Activated naive CD4-positive, alpha-beta T cell treated with anti-CD3 and anti-CD28 coated beads, Interleukin-2, amount 10 ng/mL, durations not matched to agents 7 days and 5 days (primary cell): ENCODE data around the gene ANAPC15.
A peak's percentile ranks its signal among the peaks of the same experiment; 100 is the strongest.

ENCODE experiments used
- CTCF ChIA-PET: fragments of 350-600 bp; sonication (Branson Sonifier 250); formaldehyde crosslinking; loops from one replicate; lab custom pipeline; 2021; ENCODE audit warnings: antibody characterized with exemption; lab: Charles Lee
- DNase-seq: peaks from one replicate; pipeline ENCODE4 v3.0.0-alpha.2; 2020
- H3K27ac Mint-ChIP-seq: one replicate; pipeline ENCODE4 v1.8.0; 2021; ENCODE audit warnings: mild to moderate bottlenecking, moderate library complexity, mixed read lengths
- H3K27me3 Mint-ChIP-seq: one replicate; pipeline ENCODE4 v1.8.0; 2021; ENCODE audit warnings: mild to moderate bottlenecking, mixed read lengths
- H3K36me3 Mint-ChIP-seq: one replicate; pipeline ENCODE4 v1.8.0; 2021; ENCODE audit warnings: mixed read lengths
- H3K4me1 Mint-ChIP-seq: one replicate; pipeline ENCODE4 v1.8.0; 2021; ENCODE audit warnings: mixed read lengths
- H3K4me3 Mint-ChIP-seq: one replicate; pipeline ENCODE4 v1.8.0; 2021; ENCODE audit warnings: mild to moderate bottlenecking, moderate library complexity, mixed read lengths
- H3K9me3 Mint-ChIP-seq: one replicate; pipeline ENCODE4 v1.8.0; 2021; ENCODE audit warnings: mixed read lengths

ANAPC15 gene

GRCh38 chr11:72116019-72116755 lies 3.7 kb upstream of the ANAPC15 start:
- DNase-seq, result no peak
- no peaks in the 10 kb centered on the region for H3K9me3 Mint-ChIP-seq
- H3K4me3 Mint-ChIP-seq, result no peak overlapping the region
- H3K27ac Mint-ChIP-seq, result no peak overlapping the region
- H3K4me1 Mint-ChIP-seq, result peaks cover 20% of the 10 kb centered on the region
- H3K36me3 Mint-ChIP-seq, result peaks cover 3% of the 10 kb centered on the region
- H3K27me3 Mint-ChIP-seq, result peaks cover 8% of the 10 kb centered on the region
- CTCF ChIA-PET, result interaction anchor here (0.6 to 1.2 kb wide), 4 partner anchors 24 to 91 kb away, joined by 3 to 7 read pairs (median 4); no protein-coding TSS in a partner anchor

GRCh38 chr11:72114570-72114969 lies 2.1 kb upstream of the ANAPC15 start:
- CTCF ChIA-PET, result interaction anchor here (0.9 kb wide), 1 partner anchor 30 kb away, joined by 4 read pairs; no protein-coding TSS in a partner anchor
- no peak overlapping the region for H3K27ac Mint-ChIP-seq
- H3K27me3 Mint-ChIP-seq, result peaks cover 4% of the 10 kb centered on the region

GRCh38 chr11:72112978-72113808 lies 698 bp upstream of the ANAPC15 start:
- Mint-ChIP-seq H3K4me1 (peaks cover 24% of the 10 kb centered on the region), H3K4me3 (peak overlapping the region; percentile 90), H3K27ac (peak overlapping the region; percentile 99), H3K36me3 (peaks cover 14% of the 10 kb centered on the region), H3K27me3 (peaks cover 4% of the 10 kb centered on the region), H3K9me3 (no peaks in the 10 kb centered on the region)
- CTCF ChIA-PET, result interaction anchor here (0.6 to 1.0 kb wide), 3 partner anchors 13 to 34 kb away, joined by 3 read pairs; no protein-coding TSS in a partner anchor
- no peak for DNase-seq

More at GRCh38 chr11:72114570-72114969, 2.1 kb upstream of the ANAPC15 start:
- Mint-ChIP-seq H3K4me3 (no peak overlapping the region), H3K36me3 (peaks cover 14% of the 10 kb centered on the region), H3K9me3 (no peaks in the 10 kb centered on the region), H3K4me1 (peaks cover 24% of the 10 kb centered on the region)
- DNase-seq, result no peak

GRCh38 chr11:72111300-72112142 lies 974 bp downstream of the ANAPC15 start:
- peaks cover 24% of the 10 kb centered on the region for H3K4me1 Mint-ChIP-seq
- no peaks in the 10 kb centered on the region for H3K27me3 Mint-ChIP-seq
- CTCF ChIA-PET, result interaction anchor here (1.0 to 1.2 kb wide), 3 partner anchors 32 to 86 kb away, joined by 3 read pairs; no protein-coding TSS in a partner anchor
- peak overlapping the region; percentile 99 for H3K27ac Mint-ChIP-seq
- peaks cover 23% of the 10 kb centered on the region for H3K36me3 Mint-ChIP-seq
- H3K9me3 Mint-ChIP-seq, result no peaks in the 10 kb centered on the region
- H3K4me3 Mint-ChIP-seq, result peak overlapping the region; percentile 90
- DNase-seq, result no peak

- peaks cover 40% of the 10 kb centered on the region for H3K36me3 Mint-ChIP-seq
- CTCF ChIA-PET, result interaction anchor here (0.7 kb wide), 1 partner anchor 39 kb away, joined by 3 read pairs; no protein-coding TSS in a partner anchor
- DNase-seq, result no peak
- no peak within 1 kb of the TSS for H3K4me3 Mint-ChIP-seq
- H3K9me3 Mint-ChIP-seq, result no peaks in the 10 kb centered on the region
- H3K27me3 Mint-ChIP-seq, result no peaks in the 10 kb centered on the region
- peak within 1 kb of the TSS; percentile 43 for H3K27ac Mint-ChIP-seq
- H3K4me1 Mint-ChIP-seq, result peaks cover 31% of the 10 kb centered on the region
These were observed 6.6 kb downstream of the ANAPC15 start, which contains the start of gene TOMT for GRCh38 chr11:72105888-72106287. TOMT (plus strand) TSS chr11:72105924; CDS start chr11:72105952, 28 bp downstream.

- DNase-seq, result no peak
- H3K4me1 Mint-ChIP-seq, result peaks cover 41% of the 10 kb centered on the region
- peaks cover 43% of the 10 kb centered on the region for H3K36me3 Mint-ChIP-seq
- H3K27ac Mint-ChIP-seq, result peak overlapping the region; percentile 88
- no peaks in the 10 kb centered on the region for H3K27me3 Mint-ChIP-seq
- H3K9me3 Mint-ChIP-seq, result no peaks in the 10 kb centered on the region
- peak overlapping the region; percentile 86 for H3K4me3 Mint-ChIP-seq
- CTCF ChIA-PET, result interaction anchor here (0.8 kb wide), 1 partner anchor 40 kb away, joined by 3 read pairs; no protein-coding TSS in a partner anchor
These were observed 8.7 kb downstream of the ANAPC15 start for GRCh38 chr11:72103754-72104167.

- H3K4me3 Mint-ChIP-seq, result peak within 1 kb of the TSS; percentile 86
- no peaks in the 10 kb centered on the region for H3K27me3 Mint-ChIP-seq
- peaks cover 46% of the 10 kb centered on the region for H3K36me3 Mint-ChIP-seq
- peaks cover 41% of the 10 kb centered on the region for H3K4me1 Mint-ChIP-seq
- peak within 1 kb of the TSS; percentile 88 for H3K27ac Mint-ChIP-seq
- DNase-seq, result peak; percentile 99
- H3K9me3 Mint-ChIP-seq, result no peaks in the 10 kb centered on the region
- CTCF ChIA-PET, result interaction anchor here (0.8 to 4.2 kb wide), 3 partner anchors 12 to 78 kb away, joined by 3 to 29 read pairs (median 4); no protein-coding TSS in a partner anchor
These were observed 9.3 kb downstream of the ANAPC15 start, which contains the start of gene LAMTOR1 for GRCh38 chr11:72102946-72103753. LAMTOR1 (minus strand) TSS chr11:72103297; CDS start chr11:72103224, 73 bp downstream.

- DNase-seq, result no peak
- H3K36me3 Mint-ChIP-seq, result peaks cover 48% of the 10 kb centered on the region
- H3K27me3 Mint-ChIP-seq, result no peaks in the 10 kb centered on the region
- H3K4me3 Mint-ChIP-seq, result peak overlapping the region; percentile 86
- peak overlapping the region; percentile 88 for H3K27ac Mint-ChIP-seq
- no peaks in the 10 kb centered on the region for H3K9me3 Mint-ChIP-seq
- peaks cover 41% of the 10 kb centered on the region for H3K4me1 Mint-ChIP-seq
- CTCF ChIA-PET, result interaction anchor here (0.9 to 4.2 kb wide), 4 partner anchors 12 to 328 kb away, joined by 4 to 29 read pairs (median 6); no protein-coding TSS in a partner anchor
These were observed 9.9 kb downstream of the ANAPC15 start for GRCh38 chr11:72102631-72102945.

GRCh38 chr11:72102162-72102561 lies 10.3 kb downstream of the ANAPC15 start:
- H3K27ac Mint-ChIP-seq, result peak overlapping the region; percentile 88
- H3K27me3 Mint-ChIP-seq, result no peaks in the 10 kb centered on the region
- CTCF ChIA-PET, result interaction anchor here (0.9 to 4.2 kb wide), 4 partner anchors 11 to 329 kb away, joined by 4 to 29 read pairs (median 6); no protein-coding TSS in a partner anchor
- no peak for DNase-seq
- no peaks in the 10 kb centered on the region for H3K9me3 Mint-ChIP-seq
- peak overlapping the region; percentile 86 for H3K4me3 Mint-ChIP-seq
- peaks cover 41% of the 10 kb centered on the region for H3K4me1 Mint-ChIP-seq
- H3K36me3 Mint-ChIP-seq, result peaks cover 46% of the 10 kb centered on the region

GRCh38 chr11:72100462-72100861 lies 12.0 kb downstream of the ANAPC15 start:
- Mint-ChIP-seq H3K36me3 (peaks cover 49% of the 10 kb centered on the region), H3K9me3 (no peaks in the 10 kb centered on the region), H3K27ac (peak overlapping the region; percentile 56), H3K4me1 (peaks cover 41% of the 10 kb centered on the region), H3K4me3 (peak overlapping the region; percentile 30), H3K27me3 (no peaks in the 10 kb centered on the region)
- no peak for DNase-seq
- CTCF ChIA-PET, result interaction anchor here (0.7 to 4.2 kb wide), 6 partner anchors 10 to 331 kb away, joined by 3 to 29 read pairs (median 4); no protein-coding TSS in a partner anchor

GRCh38 chr11:72100009-72100408 lies 12.5 kb downstream of the ANAPC15 start:
- peaks cover 41% of the 10 kb centered on the region for H3K4me1 Mint-ChIP-seq
- H3K27me3 Mint-ChIP-seq, result no peaks in the 10 kb centered on the region
- H3K27ac Mint-ChIP-seq, result no peak overlapping the region
- no peak overlapping the region for H3K4me3 Mint-ChIP-seq
- no peaks in the 10 kb centered on the region for H3K9me3 Mint-ChIP-seq
- DNase-seq, result no peak
- CTCF ChIA-PET, result interaction anchor here (0.7 to 4.2 kb wide), 4 partner anchors 9 to 75 kb away, joined by 4 to 29 read pairs (median 4); no protein-coding TSS in a partner anchor
- peaks cover 53% of the 10 kb centered on the region for H3K36me3 Mint-ChIP-seq

- no peak for DNase-seq
- CTCF ChIA-PET, result interaction anchor here (0.8 kb wide), 1 partner anchor 77 kb away, joined by 5 read pairs; no protein-coding TSS in a partner anchor
- Mint-ChIP-seq H3K9me3 (no peaks in the 10 kb centered on the region), H3K4me3 (no peak overlapping the region), H3K36me3 (peaks cover 53% of the 10 kb centered on the region), H3K27me3 (no peaks in the 10 kb centered on the region), H3K4me1 (peaks cover 34% of the 10 kb centered on the region), H3K27ac (no peak overlapping the region)
These were observed 13.8 kb downstream of the ANAPC15 start for GRCh38 chr11:72098741-72099140.
